Measurements from ENCODE around the gene HOXB7. TPM values are rescaled to one million over a fixed set of nuclear protein-coding genes. Genes with fewer than 3 reads are reported as not detected.

Gene HOXB7
- polyA plus RNA-seq, 3 donors: 48.5 to 52.0 (median 48.5) TPM

GRCh38 chr17:48577330-48577945 lies 33.4 kb downstream of the HOXB7 start:
- peak in 9 of 11 donors; percentile 78 to 96 (median 88) for DNase-seq (ENCODE audit: extremely low read depth in 1 of 11, low read depth in 9 of 11, low spot score in 4 of 11)

GRCh38 chr17:48576479-48577309 lies 34.1 kb downstream of the HOXB7 start:
- no peak for DNase-seq (ENCODE audit: extremely low read depth in 1 of 11, low read depth in 9 of 11, low spot score in 4 of 11)

DNA sequence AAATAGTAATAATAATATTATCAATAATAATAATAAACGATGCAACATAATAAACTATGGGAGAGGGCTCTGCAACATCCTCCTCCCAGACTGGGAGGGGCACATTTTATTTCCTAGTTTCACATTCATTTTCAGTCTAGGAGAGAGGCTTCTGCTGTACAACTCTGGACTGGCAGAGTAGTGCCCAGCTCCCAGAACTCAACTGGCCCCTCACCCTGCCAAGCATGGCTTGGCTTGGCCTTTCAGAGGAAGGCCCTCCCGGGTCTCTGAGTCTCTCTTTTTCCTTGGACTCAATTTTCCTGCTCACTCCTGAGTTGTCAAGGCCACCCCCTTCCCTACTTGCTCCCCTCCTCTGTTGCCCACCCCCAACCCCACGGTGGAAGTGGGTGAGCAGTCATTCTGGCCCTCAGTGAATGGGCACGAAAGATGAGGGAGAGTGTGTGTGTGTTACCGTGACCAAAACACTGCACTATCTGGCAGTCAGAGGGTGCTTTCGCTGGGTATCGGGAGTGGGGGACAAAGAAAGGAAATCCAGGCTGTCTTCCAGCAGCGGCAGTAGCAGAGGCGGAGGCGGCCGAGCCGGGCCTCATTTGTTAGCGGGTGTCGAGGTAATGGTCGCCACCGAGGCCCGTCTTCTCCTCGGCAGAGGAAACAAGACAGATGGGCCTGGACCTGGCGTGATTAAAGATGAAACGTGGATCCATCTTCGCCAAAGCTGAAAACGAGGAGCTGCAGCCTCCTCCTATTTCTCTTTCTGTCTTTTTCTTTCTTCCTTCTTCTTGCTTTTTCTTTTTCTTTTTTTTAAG lies 34.9 kb downstream of the HOXB7 start:
- DNase-seq (ENCODE audit: extremely low read depth in 1 of 11, low read depth in 9 of 11, low spot score in 4 of 11): no peak

GRCh38 chr17:48575066-48575582 lies 35.7 kb downstream of the HOXB7 start:
- no peak for DNase-seq (ENCODE audit: extremely low read depth in 1 of 11, low read depth in 9 of 11, low spot score in 4 of 11)

- no peak for DNase-seq (ENCODE audit: extremely low read depth in 1 of 11, low read depth in 9 of 11, low spot score in 4 of 11)
Observed at GRCh38 chr17:48574505-48575065, 36.2 kb downstream of the HOXB7 start.

GRCh38 chr17:48571826-48572417 lies 38.9 kb downstream of the HOXB7 start:
- DNase-seq (ENCODE audit: extremely low read depth in 1 of 11, low read depth in 9 of 11, low spot score in 4 of 11): no peak

- DNase-seq (ENCODE audit: extremely low read depth in 1 of 11, low read depth in 9 of 11, low spot score in 4 of 11): no peak
Observed at GRCh38 chr17:48571024-48571818, 39.6 kb downstream of the HOXB7 start.

- DNase-seq (ENCODE audit: extremely low read depth in 1 of 11, low read depth in 9 of 11, low spot score in 4 of 11): no peak
Observed at GRCh38 chr17:48570325-48571023, 40.3 kb downstream of the HOXB7 start.

DNA sequence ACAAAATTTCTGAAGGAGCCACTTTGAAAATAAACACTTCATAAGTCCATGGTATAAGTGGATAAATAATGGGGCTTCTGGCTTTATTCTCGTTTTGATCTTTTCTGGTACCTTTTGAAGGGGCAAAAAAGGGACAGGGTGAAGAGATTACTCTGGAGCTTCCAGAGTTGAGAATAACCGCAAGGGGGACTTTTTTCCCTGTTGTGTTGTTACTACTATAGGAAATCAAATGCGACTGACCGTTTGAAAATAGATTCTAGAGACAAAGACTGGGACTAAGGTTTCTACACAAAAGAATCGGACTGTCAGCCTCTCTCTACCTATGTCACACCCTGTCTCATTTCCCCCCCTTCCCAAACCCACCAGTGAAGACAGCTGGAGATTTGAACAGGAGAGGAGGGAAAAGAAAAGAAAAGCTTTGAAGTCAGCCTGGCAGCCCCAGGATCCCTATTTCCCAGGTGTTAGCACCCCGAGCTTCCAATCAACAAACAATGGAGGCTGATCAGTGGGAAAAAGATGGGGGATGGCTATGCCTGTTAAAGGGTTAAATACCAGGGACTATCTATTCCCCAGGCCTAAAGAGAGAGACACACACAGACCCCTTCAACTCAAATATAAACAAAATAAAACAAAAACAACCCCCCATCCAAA lies 41.0 kb downstream of the HOXB7 start:
- no peak for DNase-seq (ENCODE audit: extremely low read depth in 1 of 11, low read depth in 9 of 11, low spot score in 4 of 11)

DNA sequence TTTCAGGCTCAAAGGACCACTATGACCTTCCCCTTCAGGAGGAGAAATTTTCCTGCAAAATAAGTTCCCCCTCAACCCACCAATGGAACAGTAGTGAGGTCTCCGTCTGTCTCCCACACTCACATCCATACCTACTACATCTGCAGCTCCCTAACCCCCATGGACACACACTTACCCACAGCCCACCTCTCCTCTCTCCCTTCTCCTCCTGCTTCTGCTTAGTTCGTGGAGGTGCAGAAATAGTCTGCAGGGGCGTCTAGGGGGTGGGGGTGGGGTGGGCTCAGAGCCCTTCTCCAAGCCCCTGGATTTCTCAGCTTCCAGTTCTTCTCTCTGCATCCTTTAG lies 41.6 kb downstream of the HOXB7 start:
- DNase-seq (ENCODE audit: extremely low read depth in 1 of 11, low read depth in 9 of 11, low spot score in 4 of 11): no peak

- DNase-seq (ENCODE audit: extremely low read depth in 1 of 11, low read depth in 9 of 11, low spot score in 4 of 11): no peak
Observed at GRCh38 chr17:48568499-48569239, 42.1 kb downstream of the HOXB7 start.

GRCh38 chr17:48567646-48568354 lies 43.0 kb downstream of the HOXB7 start:
- DNase-seq (ENCODE audit: extremely low read depth in 1 of 11, low read depth in 9 of 11, low spot score in 4 of 11): no peak

DNA sequence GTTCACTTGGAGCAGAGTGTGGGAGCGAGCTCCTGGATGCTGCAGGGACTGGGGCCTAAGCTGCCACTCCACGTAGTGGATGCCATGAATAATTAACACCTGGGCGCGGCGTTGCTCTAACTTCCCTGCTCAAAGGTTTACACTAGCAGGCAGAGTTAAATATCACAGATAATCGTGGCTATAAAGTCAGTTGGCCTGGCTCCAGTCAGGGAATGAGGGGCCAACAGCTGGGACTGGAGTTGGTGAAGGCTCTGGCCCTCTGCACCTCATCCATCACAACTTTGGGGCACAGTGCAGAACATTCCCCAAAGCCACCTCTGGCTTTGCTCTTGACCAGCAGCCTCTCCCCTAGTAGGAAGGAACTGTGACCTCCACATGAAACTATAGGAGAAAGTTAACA lies 43.6 kb downstream of the HOXB7 start:
- DNase-seq (ENCODE audit: extremely low read depth in 1 of 11, low read depth in 9 of 11, low spot score in 4 of 11): no peak

DNA sequence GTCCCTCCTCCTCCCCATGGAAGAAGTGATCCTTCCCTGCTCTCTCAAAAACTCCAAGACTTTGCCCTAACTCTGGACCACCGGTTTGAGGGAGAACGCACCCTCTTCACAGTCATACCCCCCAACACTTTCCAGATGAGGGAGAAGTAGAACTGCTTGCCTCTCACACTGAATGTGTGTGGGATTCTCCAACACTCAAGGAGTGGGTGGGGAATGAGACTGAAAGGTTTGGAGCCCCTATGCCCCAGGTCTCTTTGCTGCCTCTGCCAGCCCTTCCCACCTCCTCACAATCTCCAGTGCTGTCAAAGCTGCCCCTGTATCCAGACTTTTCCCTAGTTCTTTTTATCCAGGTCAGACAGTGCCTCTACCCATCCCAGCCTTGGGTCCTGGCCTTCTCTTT lies 44.1 kb downstream of the HOXB7 start:
- no peak for DNase-seq (ENCODE audit: extremely low read depth in 1 of 11, low read depth in 9 of 11, low spot score in 4 of 11)

GRCh38 chr17:48565925-48566710 lies 44.7 kb downstream of the HOXB7 start:
- DNase-seq (ENCODE audit: extremely low read depth in 1 of 11, low read depth in 9 of 11, low spot score in 4 of 11): no peak
